HEK293 (cell line): ENCODE measurements around the gene FAM168B.

Source experiments
- CTCF ChIA-PET: fragments of 350-600 bp; formaldehyde crosslinking; extraction: SDS; loops from one replicate; lab custom pipeline; 2021; ENCODE audit warnings: antibody characterized with exemption; lab: Yijun Ruan, JAX
- POLR2A ChIA-PET: fragments of 300-600 bp; formaldehyde crosslinking; extraction: SDS; loops from one replicate; lab custom pipeline; 2020; ENCODE audit warnings: antibody characterized with exemption, inconsistent platforms; lab: Yijun Ruan, JAX
- H3K27ac ChIP-seq: fragments of 200-500 bp; sonication (Bioruptor generic); 2 replicates; pipeline ENCODE4 v1.5.1; 2014; ENCODE audit warnings: low read depth, low read length, control low read depth, inconsistent platforms; ENCODE audit errors: extremely low read depth
- H3K36me3 ChIP-seq, 2 experiments: fragments of 200-500 bp in 1 of 2; sonication (Bioruptor generic) in 1 of 2; 1 replicate in 1 of 2; 2 replicates in 1 of 2; pipeline ENCODE4 v1.5.1; 2014 to 2017; ENCODE audit warnings: inconsistent platforms in 2 of 2, low read length in 2 of 2; ENCODE audit not compliant: control insufficient read depth in 2 of 2, insufficient read depth in 1 of 2
- H3K4me1 ChIP-seq: fragments of 200-500 bp; sonication (Bioruptor generic); 2 replicates; pipeline ENCODE4 v1.5.1; 2014; ENCODE audit warnings: mild to moderate bottlenecking, low read length, inconsistent platforms; ENCODE audit not compliant: control insufficient read depth, insufficient read depth
- H3K4me3 ChIP-seq: 2 replicates; pipeline ENCODE4 v1.5.1; 2011; ENCODE audit warnings: low read depth, mild to moderate bottlenecking, control low read depth, low read length, moderate library complexity
- H3K9me3 ChIP-seq: fragments of 200-500 bp; sonication (Bioruptor generic); 2 replicates; pipeline ENCODE4 v1.5.1; 2014; ENCODE audit warnings: low read depth, low read length, inconsistent platforms; ENCODE audit not compliant: control insufficient read depth, insufficient read depth
- EGR2 ChIP-seq: fragments of 450-650 bp; formaldehyde crosslinking; IDR thresholded peaks from 2 replicates; pipeline ENCODE4 v1.5.1; 2016; ENCODE audit warnings: low read depth, missing biosample characterization, missing genetic modification characterization
- GFI1B ChIP-seq: fragments of 450-650 bp; formaldehyde crosslinking; IDR thresholded peaks from 2 replicates; pipeline ENCODE4 v1.5.1; 2016; ENCODE audit warnings: missing biosample characterization, missing genetic modification characterization
- IKZF3 ChIP-seq: fragments of 450-650 bp; IDR thresholded peaks from 2 replicates; pipeline ENCODE4 v1.5.0; 2018; ENCODE audit warnings: missing biosample characterization, mild to moderate bottlenecking, missing genetic modification characterization, moderate library complexity
- MEIS1 ChIP-seq: sonication (generic); formaldehyde crosslinking; IDR thresholded peaks from 2 replicates; pipeline ENCODE4 v1.8.1; 2022; ENCODE audit warnings: missing genetic modification reagents, mild to moderate bottlenecking, borderline replicate concordance
- RBAK ChIP-seq: fragments of 450-650 bp; formaldehyde crosslinking; IDR thresholded peaks from 2 replicates; pipeline ENCODE4 v1.5.1; 2016; ENCODE audit warnings: missing biosample characterization, missing genetic modification characterization
- SCRT2 ChIP-seq: fragments of 450-650 bp; formaldehyde crosslinking; IDR thresholded peaks from 2 replicates; pipeline ENCODE4 v1.5.1; 2016; ENCODE audit warnings: missing biosample characterization, missing genetic modification characterization
- ZBTB7A ChIP-seq: fragments of 450-650 bp; formaldehyde crosslinking; IDR thresholded peaks from 2 replicates; pipeline ENCODE4 v1.5.1; 2016; ENCODE audit warnings: low read depth, missing biosample characterization, missing genetic modification characterization
- ZBTB8A ChIP-seq: fragments of 450-650 bp; formaldehyde crosslinking; IDR thresholded peaks from 2 replicates; pipeline ENCODE4 v1.5.1; 2016; ENCODE audit warnings: missing biosample characterization, missing genetic modification characterization
- ZFHX2 ChIP-seq: fragments of 450-650 bp; formaldehyde crosslinking; conservative IDR thresholded peaks from 2 replicates; pipeline ENCODE4 v1.5.1; 2016; ENCODE audit warnings: missing biosample characterization, missing genetic modification characterization
- ZIC2 ChIP-seq: fragments of 450-650 bp; formaldehyde crosslinking; IDR thresholded peaks from 2 replicates; pipeline ENCODE4 v1.5.1; 2016; ENCODE audit warnings: missing biosample characterization, missing genetic modification characterization
- ZNF121 ChIP-seq: fragments of 450-650 bp; formaldehyde crosslinking; IDR thresholded peaks from 2 replicates; pipeline ENCODE4 v1.5.1; 2016; ENCODE audit warnings: missing biosample characterization, missing genetic modification characterization
- ZNF157 ChIP-seq: fragments of 450-650 bp; formaldehyde crosslinking; IDR thresholded peaks from 2 replicates; pipeline ENCODE4 v1.5.1; 2016; ENCODE audit warnings: missing biosample characterization, missing genetic modification characterization
- ZNF555 ChIP-seq: fragments of 450-650 bp; formaldehyde crosslinking; conservative IDR thresholded peaks from 2 replicates; pipeline ENCODE4 v1.5.1; 2017; ENCODE audit warnings: missing biosample characterization, mild to moderate bottlenecking, missing genetic modification characterization, inconsistent platforms
- ZNF600 ChIP-seq: fragments of 450-650 bp; formaldehyde crosslinking; IDR thresholded peaks from 2 replicates; pipeline ENCODE4 v1.5.1; 2016; ENCODE audit warnings: missing biosample characterization, missing genetic modification characterization
- ZNF623 ChIP-seq: fragments of 450-650 bp; formaldehyde crosslinking; IDR thresholded peaks from 2 replicates; pipeline ENCODE4 v1.5.1; 2016; ENCODE audit warnings: missing biosample characterization, missing genetic modification characterization
- ZNF830 ChIP-seq: fragments of 450-650 bp; IDR thresholded peaks from 2 replicates; pipeline ENCODE4 v1.5.0; 2018; ENCODE audit warnings: missing biosample characterization, missing genetic modification characterization, low read depth, mild to moderate bottlenecking, moderate library complexity
- ZSCAN30 ChIP-seq: fragments of 450-650 bp; IDR thresholded peaks from 2 replicates; pipeline ENCODE4 v1.5.1; 2018; ENCODE audit warnings: missing biosample characterization, mild to moderate bottlenecking, missing genetic modification characterization, moderate library complexity
- TF ChIP-seq, protein P1 (sequence below): fragments of 450-650 bp; formaldehyde crosslinking; IDR thresholded peaks from 2 replicates; pipeline ENCODE4 v1.5.1; 2016; ENCODE audit warnings: missing biosample characterization, missing genetic modification characterization, low read depth
- TF ChIP-seq, protein P2 (sequence below): fragments of 450-650 bp; formaldehyde crosslinking; optimal IDR thresholded peaks from 2 replicates; pipeline ENCODE3; 2016; ENCODE audit warnings: missing biosample characterization, mild to moderate bottlenecking, missing genetic modification characterization
- TF ChIP-seq, protein P3 (sequence below): fragments of 450-650 bp; formaldehyde crosslinking; IDR thresholded peaks from 2 replicates; pipeline ENCODE4; 2016; ENCODE audit warnings: missing biosample characterization, missing genetic modification characterization

The FAM168B gene

DNA sequence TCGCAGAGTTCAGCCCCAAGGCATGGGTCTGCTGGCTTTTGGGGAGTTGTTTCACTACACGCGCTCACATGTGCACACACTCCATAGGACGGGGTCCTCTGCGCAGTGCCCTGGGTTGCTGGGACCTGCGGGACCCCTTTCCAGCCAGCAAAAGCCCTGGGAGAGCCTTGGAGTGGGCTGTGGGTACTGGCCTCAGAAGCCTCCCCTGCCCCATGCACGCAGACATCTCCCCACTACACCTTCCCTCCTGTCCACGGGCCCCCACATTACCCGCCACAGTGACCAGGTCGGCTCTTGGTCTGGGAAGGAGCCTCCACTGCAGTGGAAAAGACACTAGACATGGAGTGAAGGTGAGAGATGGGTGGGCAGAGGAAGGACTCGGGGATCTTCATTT, 48.5 kb downstream of the FAM168B start:
- no peaks in the 10 kb centered on the region for H3K4me1 ChIP-seq
- H3K36me3 ChIP-seq = peaks cover 0 to 55% of the 10 kb centered on the region in 2 experiments; a peak in 1 of 3 replicates
- H3K9me3 ChIP-seq = no peaks in the 10 kb centered on the region
- H3K27ac ChIP-seq = no peak overlapping the region
- CTCF ChIA-PET = no interaction called here
- POLR2A ChIA-PET = no interaction called here
- no peak overlapping the region for H3K4me3 ChIP-seq
- TF ChIP-seq ZNF623 (tag by site-specific recombination) (no peak), IKZF3 (tag by site-specific recombination) (no peak), ZBTB7A (tag by site-specific recombination) (no peak), ZNF600 (no peak), ZIC2 (no peak), GFI1B (tag by site-specific recombination) (no peak), MEIS1 (CRISPR knock-in tag) (no peak), ZNF830 (no peak), ZNF555 (no peak)
- TF ChIP-seq, protein P1, sequence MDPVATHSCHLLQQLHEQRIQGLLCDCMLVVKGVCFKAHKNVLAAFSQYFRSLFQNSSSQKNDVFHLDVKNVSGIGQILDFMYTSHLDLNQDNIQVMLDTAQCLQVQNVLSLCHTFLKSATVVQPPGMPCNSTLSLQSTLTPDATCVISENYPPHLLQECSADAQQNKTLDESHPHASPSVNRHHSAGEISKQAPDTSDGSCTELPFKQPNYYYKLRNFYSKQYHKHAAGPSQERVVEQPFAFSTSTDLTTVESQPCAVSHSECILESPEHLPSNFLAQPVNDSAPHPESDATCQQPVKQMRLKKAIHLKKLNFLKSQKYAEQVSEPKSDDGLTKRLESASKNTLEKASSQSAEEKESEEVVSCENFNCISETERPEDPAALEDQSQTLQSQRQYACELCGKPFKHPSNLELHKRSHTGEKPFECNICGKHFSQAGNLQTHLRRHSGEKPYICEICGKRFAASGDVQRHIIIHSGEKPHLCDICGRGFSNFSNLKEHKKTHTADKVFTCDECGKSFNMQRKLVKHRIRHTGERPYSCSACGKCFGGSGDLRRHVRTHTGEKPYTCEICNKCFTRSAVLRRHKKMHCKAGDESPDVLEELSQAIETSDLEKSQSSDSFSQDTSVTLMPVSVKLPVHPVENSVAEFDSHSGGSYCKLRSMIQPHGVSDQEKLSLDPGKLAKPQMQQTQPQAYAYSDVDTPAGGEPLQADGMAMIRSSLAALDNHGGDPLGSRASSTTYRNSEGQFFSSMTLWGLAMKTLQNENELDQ (tag by site-specific recombination) = no peak
- TF ChIP-seq, all 188 proteins: peak for 0

DNA sequence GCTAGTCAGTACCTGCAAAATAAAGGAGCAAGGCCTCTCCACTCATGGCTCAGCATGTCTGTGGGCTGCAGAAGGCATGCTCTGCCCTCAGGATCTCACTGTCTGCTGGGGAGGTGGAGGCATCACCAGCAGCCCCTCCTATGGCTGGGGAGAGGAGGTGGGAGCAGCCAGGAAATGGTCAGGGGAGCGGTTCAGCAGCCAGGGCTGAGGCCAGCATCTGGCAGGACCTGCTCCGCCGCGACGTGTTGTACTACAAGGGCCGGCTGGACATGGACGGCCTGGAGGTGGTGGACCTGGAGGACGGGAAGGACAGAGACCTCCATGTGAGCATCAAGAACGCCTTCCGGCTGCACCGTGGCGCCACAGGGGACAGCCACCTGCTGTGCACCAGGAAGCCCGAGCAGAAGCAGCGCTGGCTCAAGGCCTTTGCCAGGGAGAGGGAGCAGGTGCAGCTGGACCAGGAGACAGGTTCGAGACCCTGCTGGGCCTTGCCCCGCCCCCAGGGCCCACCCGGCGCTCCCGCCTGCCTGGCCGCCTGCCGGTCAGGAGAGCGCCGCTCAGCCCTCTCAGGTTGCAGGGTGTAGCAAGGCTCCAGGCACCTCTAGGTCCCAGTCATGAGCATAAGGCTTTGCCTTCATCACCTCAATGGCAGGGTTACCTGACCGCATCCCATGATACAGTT, 49.0 kb downstream of the FAM168B start:
- CTCF ChIA-PET = no interaction called here
- no peak overlapping the region for H3K27ac ChIP-seq
- TF ChIP-seq ZNF600 (0 out of 2 replicates have a peak, but pooled peaks have one; percentile 17), ZNF121 (no peak)
- TF ChIP-seq, all 188 proteins: peak for 1
- H3K4me3 ChIP-seq = no peak overlapping the region
- H3K4me1 ChIP-seq = no peaks in the 10 kb centered on the region
- no peaks in the 10 kb centered on the region for H3K9me3 ChIP-seq
- H3K36me3 ChIP-seq = peaks cover 0 to 50% of the 10 kb centered on the region in 2 experiments; a peak in 1 of 3 replicates
- POLR2A ChIA-PET = no interaction called here

DNA sequence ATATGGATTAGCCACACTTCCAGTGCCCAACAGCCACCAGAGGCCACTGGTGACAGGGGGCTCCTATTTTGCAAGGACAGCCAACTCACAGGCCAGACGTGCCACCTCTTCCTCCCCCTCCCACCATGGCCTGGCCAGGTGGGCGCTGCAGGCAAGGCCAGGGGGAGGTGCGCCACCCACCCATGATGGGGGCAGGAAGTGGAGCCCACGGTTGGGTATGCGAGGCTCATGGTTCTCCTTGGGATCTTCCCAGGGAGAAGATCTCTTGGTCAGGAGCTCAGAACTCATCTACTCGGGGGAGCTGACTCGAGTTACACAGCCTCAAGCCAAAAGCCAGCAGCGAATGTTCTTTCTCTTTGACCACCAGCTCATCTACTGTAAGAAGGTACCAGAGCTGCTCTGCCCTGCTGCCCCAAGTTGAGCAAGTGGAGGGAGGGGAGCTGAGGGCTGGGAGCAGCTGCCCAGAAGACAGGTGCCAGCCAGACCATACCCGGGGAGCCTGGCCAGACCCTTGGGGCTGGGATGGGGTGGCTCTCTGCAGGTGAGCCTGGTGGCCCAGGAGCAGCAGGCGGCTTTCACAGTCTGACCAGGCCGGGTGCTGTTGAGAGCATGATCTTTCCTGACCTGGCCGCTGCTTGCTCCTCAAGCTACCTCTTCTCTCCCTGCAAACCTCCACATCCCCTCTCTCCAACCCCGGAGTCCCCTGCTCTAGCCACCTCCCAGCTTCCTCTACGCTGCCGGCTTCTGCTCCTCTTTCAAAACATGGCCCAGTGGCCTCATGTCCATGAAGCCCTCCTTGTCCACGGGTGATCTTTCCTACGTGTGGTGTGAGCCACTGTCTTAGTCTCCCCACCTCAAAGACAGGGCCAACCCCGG, 49.8 kb downstream of the FAM168B start:
- no peaks in the 10 kb centered on the region for H3K9me3 ChIP-seq
- H3K36me3 ChIP-seq = peaks cover 0 to 42% of the 10 kb centered on the region in 2 experiments; a peak in 1 of 3 replicates
- TF ChIP-seq ZSCAN30 (no peak), ZFHX2 (peak; percentile 40), EGR2 (peak; percentile 63), ZBTB8A (tag by site-specific recombination) (no peak), SCRT2 (no peak), ZNF157 (tag by site-specific recombination) (no peak), RBAK (tag by site-specific recombination) (no peak)
- TF ChIP-seq, protein P2, sequence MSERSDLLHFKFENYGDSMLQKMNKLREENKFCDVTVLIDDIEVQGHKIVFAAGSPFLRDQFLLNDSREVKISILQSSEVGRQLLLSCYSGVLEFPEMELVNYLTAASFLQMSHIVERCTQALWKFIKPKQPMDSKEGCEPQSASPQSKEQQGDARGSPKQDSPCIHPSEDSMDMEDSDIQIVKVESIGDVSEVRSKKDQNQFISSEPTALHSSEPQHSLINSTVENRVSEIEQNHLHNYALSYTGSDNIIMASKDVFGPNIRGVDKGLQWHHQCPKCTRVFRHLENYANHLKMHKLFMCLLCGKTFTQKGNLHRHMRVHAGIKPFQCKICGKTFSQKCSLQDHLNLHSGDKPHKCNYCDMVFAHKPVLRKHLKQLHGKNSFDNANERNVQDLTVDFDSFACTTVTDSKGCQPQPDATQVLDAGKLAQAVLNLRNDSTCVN = no peak
- TF ChIP-seq, protein P1 (tag by site-specific recombination) = no peak
- TF ChIP-seq, protein P3, sequence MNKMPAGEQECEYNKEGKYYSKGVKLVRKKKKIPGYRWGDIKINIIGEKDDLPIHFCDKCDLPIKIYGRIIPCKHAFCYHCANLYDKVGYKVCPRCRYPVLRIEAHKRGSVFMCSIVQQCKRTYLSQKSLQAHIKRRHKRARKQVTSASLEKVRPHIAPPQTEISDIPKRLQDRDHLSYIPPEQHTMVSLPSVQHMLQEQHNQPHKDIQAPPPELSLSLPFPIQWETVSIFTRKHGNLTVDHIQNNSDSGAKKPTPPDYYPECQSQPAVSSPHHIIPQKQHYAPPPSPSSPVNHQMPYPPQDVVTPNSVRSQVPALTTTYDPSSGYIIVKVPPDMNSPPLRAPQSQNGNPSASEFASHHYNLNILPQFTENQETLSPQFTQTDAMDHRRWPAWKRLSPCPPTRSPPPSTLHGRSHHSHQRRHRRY = no peak
- H3K4me1 ChIP-seq = no peaks in the 10 kb centered on the region
- ChIA-PET CTCF (no interaction called here), POLR2A (interaction anchor here (0.6 kb wide), 1 partner anchor 21 kb away, joined by 4 read pairs; no protein-coding TSS in a partner anchor)
- no peak overlapping the region for H3K4me3 ChIP-seq
- no peak overlapping the region for H3K27ac ChIP-seq
